ENCODE data around the gene SIL1. TPM values are rescaled to one million over a fixed set of nuclear protein-coding genes. Genes with fewer than 3 reads are reported as not detected.

The SIL1 gene
- total and polyA plus RNA-seq, 2 of the 8 experiments (the other 6 are each of a cell fraction or from before 2014, with no cell fraction given), result 8.3 to 12.8 TPM

- H2AK5ac ChIP-seq (ENCODE audit: low read depth, low read length), result no peak overlapping the region
- peaks cover 0 to 3% of the 10 kb centered on the region in 2 experiments; a peak in 1 of 4 replicates for H3K9me3 ChIP-seq (ENCODE audit: insufficient read depth in 2 of 2, low read depth in 1 of 2, low read length in 1 of 2)
- FAIRE-seq (no peak), DNase-seq (ENCODE audit: low read depth in 1 of 2, low spot score in 2 of 2) (no peak)
- no peak overlapping the region for H3K56ac ChIP-seq (replicated peaks; ENCODE audit: insufficient read length, low read depth, low read length)
- CTCF ChIA-PET (ENCODE audit: partially characterized antibody), result interaction anchor here (0.7 to 1.3 kb wide), 3 partner anchors 9 to 61 kb away, joined by 3 to 4 read pairs (median 3); no protein-coding TSS in a partner anchor
- TF ChIP-seq SAP30 (IDR thresholded peaks at IDR 0.05; ENCODE audit: insufficient read depth, insufficient replicate concordance, low read length) (no peak), SUZ12 (IDR thresholded peaks at IDR 0.05; ENCODE audit: low read length) (0 out of 2 replicates have a peak, but pooled peaks have one; percentile 1)
- H2BK15ac ChIP-seq (ENCODE audit: low read length), result no peak overlapping the region
- H4K20me1 ChIP-seq (replicated peaks in 1 of 2; ENCODE audit: control insufficient read depth in 1 of 2, insufficient read depth in 2 of 2, low read length in 2 of 2), result no peaks in the 10 kb centered on the region
- no peak overlapping the region for H3K4me3 ChIP-seq (ENCODE audit: extremely low read depth in 1 of 4, insufficient read depth in 2 of 4, low read depth in 3 of 4, low read length in 4 of 4)
- no peak overlapping the region for H3K18ac ChIP-seq (ENCODE audit: extremely low read depth, low read length)
- H3K4me1 ChIP-seq (replicated peaks in 1 of 4; ENCODE audit: control insufficient read depth in 3 of 4, insufficient read depth in 4 of 4, low read length in 3 of 4), result peaks cover 0 to 12% (median 4%) of the 10 kb centered on the region in 4 experiments; a peak in 3 of 7 replicates
- no peak overlapping the region for H2AFZ ChIP-seq (ENCODE audit: low read length)
- H4K5ac ChIP-seq (ENCODE audit: insufficient read length, low read depth, low read length), result no peak overlapping the region
- H3K4me2 ChIP-seq (ENCODE audit: insufficient read depth in 1 of 2, low read depth in 2 of 2, low read length in 2 of 2), result no peak overlapping the region
- H3K14ac ChIP-seq (ENCODE audit: insufficient read length), result no peak overlapping the region
- H2BK5ac ChIP-seq (ENCODE audit: low read depth, low read length), result no peak overlapping the region
- H3K36me3 ChIP-seq (ENCODE audit: control insufficient read depth in 2 of 4, insufficient read depth in 4 of 4, low read length in 3 of 4), result no peaks in the 10 kb centered on the region
- H3K23ac ChIP-seq (ENCODE audit: insufficient read length), result no peak overlapping the region
- POLR2A ChIA-PET (ENCODE audit: partially characterized antibody), result interaction anchor here (1.2 kb wide), 1 partner anchor 125 kb away, joined by 3 read pairs; no protein-coding TSS in a partner anchor
- no peak overlapping the region for H3K9ac ChIP-seq (replicated peaks in 1 of 4; ENCODE audit: extremely low read depth in 1 of 4, low read depth in 3 of 4, low read length in 3 of 4)
- no peak overlapping the region for H2BK20ac ChIP-seq (ENCODE audit: low read length)
- H2BK12ac ChIP-seq (ENCODE audit: low read depth, low read length), result no peak overlapping the region
- H3K23me2 ChIP-seq (ENCODE audit: low read depth, low read length), result no peaks in the 10 kb centered on the region; the same call in none of the 2 replicates
- H3K27ac ChIP-seq (ENCODE audit: low read depth, low read length), result no peak overlapping the region
- no peaks in the 10 kb centered on the region for H3K79me2 ChIP-seq (ENCODE audit: control insufficient read depth in 1 of 2, insufficient read depth in 2 of 2, low read length in 2 of 2)
- no peak overlapping the region for H4K8ac ChIP-seq (ENCODE audit: extremely low read depth, insufficient read depth, low read length)
- no peaks in the 10 kb centered on the region for H3K27me3 ChIP-seq (replicated peaks in 1 of 4; ENCODE audit: control insufficient read depth in 3 of 4, extremely low read depth in 1 of 4, insufficient read depth in 3 of 4, low read length in 3 of 4)
- no peaks in the 10 kb centered on the region for H3K79me1 ChIP-seq (ENCODE audit: low read depth, low read length)
- no peak overlapping the region for H4K91ac ChIP-seq (replicated peaks; ENCODE audit: insufficient read length, low read length)
- no peak overlapping the region for H3K4ac ChIP-seq (replicated peaks; ENCODE audit: insufficient read length, low read depth, low read length)
- H2BK120ac ChIP-seq (replicated peaks; ENCODE audit: low read depth, low read length), result no peak overlapping the region
These were observed 40.6 kb downstream of the SIL1 start for GRCh38 chr5:139157556-139157955.
